ENCODE data around the gene PRDX5.

PRDX5 gene

GRCh38 chr11:64320556-64320955, 2.6 kb downstream of the PRDX5 start:
- Histone ChIP-seq H3K36me3 (ENCODE audit: control insufficient read depth in 2 of 2, insufficient read depth in 1 of 2, low read length in 2 of 2) (peaks cover 0 to 47% of the 10 kb centered on the region in 2 experiments; a peak in 1 of 3 replicates), H3K4me3 (ENCODE audit: low read depth, low read length) (no peak overlapping the region), H3K9me3 (ENCODE audit: control insufficient read depth, insufficient read depth, low read depth, low read length) (no peaks in the 10 kb centered on the region), H3K4me1 (ENCODE audit: control insufficient read depth, insufficient read depth, low read length) (no peaks in the 10 kb centered on the region), H3K27ac (ENCODE audit: extremely low read depth, low read depth, low read length) (no peak overlapping the region)
- CTCF ChIA-PET = interaction anchor here (0.6 kb wide), 1 partner anchor 63 kb away, joined by 5 read pairs; no protein-coding TSS in a partner anchor
- POLR2A ChIA-PET = interaction anchor here (0.6 to 4.0 kb wide), 3 partner anchors 14 to 163 kb away, joined by 3 to 19 read pairs (median 5); no protein-coding TSS in a partner anchor
- TF ChIP-seq ZNF169 (tag by site-specific recombination; IDR thresholded peaks at IDR 0.05) (no peak), BCL11A (tag by site-specific recombination; IDR thresholded peaks at IDR 0.05; ENCODE audit: low read depth) (no peak), ZFP41 (tag by site-specific recombination; IDR thresholded peaks at IDR 0.05; ENCODE audit: borderline replicate concordance) (no peak), ZNF174 (tag by site-specific recombination; IDR thresholded peaks at IDR 0.05) (no peak), ZNF391 (tag by site-specific recombination; IDR thresholded peaks at IDR 0.05; ENCODE audit: borderline replicate concordance, low read depth) (no peak), ZNF211 (tag by site-specific recombination; IDR thresholded peaks at IDR 0.05; ENCODE audit: low read depth) (no peak), ZNF341 (tag by site-specific recombination; IDR thresholded peaks at IDR 0.05; ENCODE audit: low read depth) (no peak), ZNF629 (tag by site-specific recombination; IDR thresholded peaks at IDR 0.05) (no peak)

- TF ChIP-seq GLIS1 (tag by site-specific recombination; IDR thresholded peaks at IDR 0.05) = peak; percentile 46
- peak; percentile 99 for TF ChIP-seq PRDM1 (tag by site-specific recombination; IDR thresholded peaks at IDR 0.05)
- TF ChIP-seq ZNF585B (tag by site-specific recombination; IDR thresholded peaks at IDR 0.05) = no peak
- TF ChIP-seq EGR2 (tag by site-specific recombination; IDR thresholded peaks at IDR 0.05; ENCODE audit: low read depth) = peak; percentile 42; the same call in 1 of the 2 replicates
- POLR2A ChIA-PET = interaction anchor here (0.6 kb wide), 1 partner anchor 163 kb away, joined by 3 read pairs; no protein-coding TSS in a partner anchor
- Histone ChIP-seq H3K36me3 (ENCODE audit: control insufficient read depth in 2 of 2, insufficient read depth in 1 of 2, low read length in 2 of 2) (peaks cover 0 to 43% of the 10 kb centered on the region in 2 experiments; a peak in 1 of 3 replicates), H3K4me1 (ENCODE audit: control insufficient read depth, insufficient read depth, low read length) (no peaks in the 10 kb centered on the region), H3K4me3 (ENCODE audit: low read depth, low read length) (no peak overlapping the region), H3K9me3 (ENCODE audit: control insufficient read depth, insufficient read depth, low read depth, low read length) (no peaks in the 10 kb centered on the region), H3K27ac (ENCODE audit: extremely low read depth, low read depth, low read length) (no peak overlapping the region)
- CTCF ChIA-PET = no interaction called here
Measured at GRCh38 chr11:64321026-64321425, 3.1 kb downstream of the PRDX5 start.

- H3K4me1 ChIP-seq (ENCODE audit: control insufficient read depth, insufficient read depth, low read length) = no peaks in the 10 kb centered on the region
- POLR2A ChIA-PET = interaction anchor here (1.0 kb wide), 1 partner anchor 12 kb away, joined by 6 read pairs; no protein-coding TSS in a partner anchor
- no peaks in the 10 kb centered on the region for H3K9me3 ChIP-seq (ENCODE audit: control insufficient read depth, insufficient read depth, low read depth, low read length)
- H3K4me3 ChIP-seq (ENCODE audit: low read depth, low read length) = no peak overlapping the region
- CTCF ChIA-PET = interaction anchor here (0.6 to 2.9 kb wide), 3 partner anchors 10 to 33 kb away, joined by 6 to 10 read pairs (median 6); no protein-coding TSS in a partner anchor
- TF ChIP-seq ZNF449 (tag by site-specific recombination; IDR thresholded peaks at IDR 0.05) (0 out of 2 replicates have a peak, but pooled peaks have one; percentile 33), ZNF114 (tag by site-specific recombination; IDR thresholded peaks at IDR 0.05) (no peak), ZNF366 (tag by site-specific recombination; conservative IDR thresholded peaks at IDR 0.05) (no peak), ZFP37 (tag by site-specific recombination; IDR thresholded peaks at IDR 0.05) (no peak)
- H3K27ac ChIP-seq (ENCODE audit: extremely low read depth, low read depth, low read length) = no peak overlapping the region
- peaks cover 0 to 38% of the 10 kb centered on the region in 2 experiments; a peak in 1 of 3 replicates for H3K36me3 ChIP-seq (ENCODE audit: control insufficient read depth in 2 of 2, insufficient read depth in 1 of 2, low read length in 2 of 2)
Measured at GRCh38 chr11:64321533-64321932, 3.6 kb downstream of the PRDX5 start.

- ChIA-PET POLR2A (no interaction called here), CTCF (interaction anchor here (0.6 to 2.9 kb wide), 6 partner anchors 9 to 78 kb away, joined by 3 to 10 read pairs (median 4); no protein-coding TSS in a partner anchor)
- Histone ChIP-seq H3K4me3 (ENCODE audit: low read depth, low read length) (no peak overlapping the region), H3K27ac (ENCODE audit: extremely low read depth, low read depth, low read length) (no peak overlapping the region), H3K9me3 (ENCODE audit: control insufficient read depth, insufficient read depth, low read depth, low read length) (no peaks in the 10 kb centered on the region), H3K36me3 (ENCODE audit: control insufficient read depth in 2 of 2, insufficient read depth in 1 of 2, low read length in 2 of 2) (peaks cover 0 to 38% of the 10 kb centered on the region in 2 experiments; a peak in 1 of 3 replicates), H3K4me1 (ENCODE audit: control insufficient read depth, insufficient read depth, low read length) (no peaks in the 10 kb centered on the region)
- TF ChIP-seq ZNF473 (tag by site-specific recombination; IDR thresholded peaks at IDR 0.05) (no peak), ZNF639 (tag by site-specific recombination; IDR thresholded peaks at IDR 0.05) (no peak), ZNF654 (tag by site-specific recombination; IDR thresholded peaks at IDR 0.05; ENCODE audit: low read depth) (no peak), ZBTB48 (tag by site-specific recombination; IDR thresholded peaks at IDR 0.05) (no peak), ZNF624 (tag by site-specific recombination; IDR thresholded peaks at IDR 0.05) (no peak)
Measured at GRCh38 chr11:64322925-64323260, 5.0 kb downstream of the PRDX5 start.

Measured in HEK293 (cell line).